ENCODE data around the gene CTDSP2.
"Not testable (repeated sequence)": the region's sequence is repeated elsewhere in the genome, so short reads cannot be mapped to it uniquely, and the experiment has no call there.

Gene CTDSP2, protein sequence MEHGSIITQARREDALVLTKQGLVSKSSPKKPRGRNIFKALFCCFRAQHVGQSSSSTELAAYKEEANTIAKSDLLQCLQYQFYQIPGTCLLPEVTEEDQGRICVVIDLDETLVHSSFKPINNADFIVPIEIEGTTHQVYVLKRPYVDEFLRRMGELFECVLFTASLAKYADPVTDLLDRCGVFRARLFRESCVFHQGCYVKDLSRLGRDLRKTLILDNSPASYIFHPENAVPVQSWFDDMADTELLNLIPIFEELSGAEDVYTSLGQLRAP

DNA sequence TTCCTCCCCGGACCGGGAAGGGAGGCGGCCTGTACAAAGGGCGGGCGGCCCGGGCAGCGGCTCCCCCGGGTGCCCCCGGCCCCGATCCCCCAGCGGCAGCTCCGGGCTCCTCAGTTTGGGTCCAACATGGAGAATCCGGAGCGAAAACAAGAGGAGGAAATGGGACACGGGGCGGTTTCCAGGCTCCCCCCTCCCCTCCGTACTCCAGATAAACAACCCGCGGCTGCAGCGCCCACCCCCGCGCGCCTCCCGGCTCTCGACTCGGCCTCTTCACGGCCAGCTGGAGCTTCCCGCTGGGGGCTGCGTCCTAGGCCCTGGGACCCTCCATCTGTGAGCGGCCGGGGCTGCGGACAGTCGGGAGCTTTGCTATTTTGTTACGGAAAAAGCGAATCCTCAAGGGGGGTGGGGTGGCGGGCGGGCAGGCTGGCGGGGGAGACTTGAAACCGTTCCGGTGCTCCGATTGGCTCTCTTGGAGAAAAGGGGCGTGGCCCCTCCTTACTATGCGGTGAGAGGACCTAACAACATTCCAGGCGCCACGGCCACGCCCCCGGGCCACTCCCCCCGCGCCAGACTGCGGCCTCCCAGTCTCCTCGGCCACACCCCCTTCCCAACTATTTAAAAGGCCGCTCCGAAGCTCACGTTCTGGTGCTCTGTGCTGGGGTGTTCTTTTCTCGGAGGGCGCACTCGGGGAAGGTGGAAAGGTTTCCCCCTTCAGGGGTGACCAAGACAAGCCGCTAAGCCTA lies at the start of gene CTDSP2:
Gene CTDSP2 (minus strand): TSS at position 153 of the 743 bp plus-strand sequence. CDS start 294 bp downstream, outside the sequence.
- DNase-seq (ENCODE audit: low read depth), result peak; percentile 92

DNA sequence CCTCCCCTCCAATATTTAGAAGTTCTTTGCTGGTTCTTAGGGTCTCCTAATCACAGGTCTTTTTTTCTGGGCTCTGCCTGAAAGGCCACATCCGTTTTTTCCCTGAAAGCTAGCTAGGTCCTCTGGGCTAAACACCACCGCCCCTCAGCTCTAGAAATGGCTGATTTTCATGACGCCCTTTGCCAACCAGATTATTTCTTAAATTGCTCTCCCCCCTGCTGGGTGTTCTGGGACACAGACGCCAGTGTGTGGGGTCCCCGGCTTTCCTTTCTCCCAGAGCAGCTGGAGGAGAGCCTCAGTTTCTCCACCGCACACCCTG lies 49.5 kb upstream of the CTDSP2 start:
- no peak for DNase-seq (ENCODE audit: low read depth)

DNA sequence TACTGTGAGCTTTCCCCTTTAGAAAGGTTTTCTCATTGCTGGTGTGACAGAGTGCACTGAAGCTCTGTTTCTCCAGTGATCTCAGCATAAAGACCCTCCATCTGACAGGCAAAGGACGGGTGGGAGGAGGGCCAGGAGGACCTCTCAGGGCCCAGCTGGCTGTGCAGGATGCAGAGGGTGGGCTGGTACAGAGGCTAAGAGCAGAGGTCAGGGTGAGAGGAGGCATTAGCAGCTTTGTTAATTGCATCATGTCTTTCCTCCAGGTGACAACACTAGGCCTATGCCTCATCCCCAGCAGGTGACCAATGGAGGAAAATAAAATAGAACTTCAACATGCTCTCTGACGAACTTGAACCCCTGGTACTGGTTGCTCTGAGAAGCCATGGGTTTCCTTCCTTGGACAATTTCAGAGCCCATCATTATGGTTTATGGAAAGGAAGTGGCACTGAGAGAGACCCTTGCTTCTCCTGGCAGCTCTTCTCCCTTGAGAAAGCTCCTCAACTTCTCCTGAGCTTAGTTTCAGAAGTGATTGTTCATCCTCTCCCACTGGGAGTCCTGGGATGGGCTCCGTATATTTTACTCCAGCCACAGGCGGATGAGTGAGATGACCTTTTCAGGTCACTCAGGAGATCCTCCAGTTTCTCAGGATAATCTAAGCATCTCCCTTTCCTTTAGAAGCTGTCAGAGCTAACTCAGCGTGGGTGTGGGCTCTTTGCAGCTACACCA lies 49.0 kb upstream of the CTDSP2 start:
- no peak for DNase-seq (ENCODE audit: low read depth)

GRCh38 chr12:57894399-57895292 lies 48.1 kb upstream of the CTDSP2 start:
- no peak for DNase-seq (ENCODE audit: low read depth)

GRCh38 chr12:57893431-57894353 lies 47.2 kb upstream of the CTDSP2 start:
- DNase-seq (ENCODE audit: low read depth), result no peak

GRCh38 chr12:57892232-57892972 lies 45.9 kb upstream of the CTDSP2 start:
- no peak for DNase-seq (ENCODE audit: low read depth)

DNA sequence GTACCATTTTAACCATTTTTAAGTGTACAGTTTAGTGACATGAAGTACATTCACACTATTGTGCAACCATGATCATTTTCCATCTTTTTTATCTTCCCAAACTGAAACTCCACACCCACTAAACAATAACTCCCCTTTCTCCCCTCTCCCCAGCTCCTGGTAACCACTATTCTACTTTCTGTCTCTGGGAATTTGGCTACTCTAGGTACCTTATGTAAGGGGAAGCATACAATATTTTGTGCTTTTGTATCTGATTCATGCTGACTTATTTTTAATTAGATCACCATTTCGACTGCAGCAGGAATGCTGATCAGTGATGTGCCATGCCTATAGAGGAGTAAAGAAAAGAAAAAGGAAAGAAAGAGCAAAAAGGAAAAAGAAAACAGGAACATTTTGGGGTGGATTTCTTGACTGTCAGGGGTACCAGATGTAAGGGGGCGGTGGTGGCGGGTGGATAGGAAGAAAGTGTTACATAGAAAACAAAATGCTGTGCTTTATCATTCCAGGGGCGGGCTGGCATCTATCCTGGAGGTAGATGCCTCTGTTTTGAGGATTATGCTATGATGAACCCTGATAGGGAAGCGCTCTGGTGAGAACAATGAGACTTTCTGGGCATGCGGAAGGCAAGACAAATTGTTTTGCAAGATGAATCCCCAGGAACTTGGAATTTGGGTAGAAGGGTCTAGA lies 45.2 kb upstream of the CTDSP2 start:
- no peak for DNase-seq (ENCODE audit: low read depth)

DNA sequence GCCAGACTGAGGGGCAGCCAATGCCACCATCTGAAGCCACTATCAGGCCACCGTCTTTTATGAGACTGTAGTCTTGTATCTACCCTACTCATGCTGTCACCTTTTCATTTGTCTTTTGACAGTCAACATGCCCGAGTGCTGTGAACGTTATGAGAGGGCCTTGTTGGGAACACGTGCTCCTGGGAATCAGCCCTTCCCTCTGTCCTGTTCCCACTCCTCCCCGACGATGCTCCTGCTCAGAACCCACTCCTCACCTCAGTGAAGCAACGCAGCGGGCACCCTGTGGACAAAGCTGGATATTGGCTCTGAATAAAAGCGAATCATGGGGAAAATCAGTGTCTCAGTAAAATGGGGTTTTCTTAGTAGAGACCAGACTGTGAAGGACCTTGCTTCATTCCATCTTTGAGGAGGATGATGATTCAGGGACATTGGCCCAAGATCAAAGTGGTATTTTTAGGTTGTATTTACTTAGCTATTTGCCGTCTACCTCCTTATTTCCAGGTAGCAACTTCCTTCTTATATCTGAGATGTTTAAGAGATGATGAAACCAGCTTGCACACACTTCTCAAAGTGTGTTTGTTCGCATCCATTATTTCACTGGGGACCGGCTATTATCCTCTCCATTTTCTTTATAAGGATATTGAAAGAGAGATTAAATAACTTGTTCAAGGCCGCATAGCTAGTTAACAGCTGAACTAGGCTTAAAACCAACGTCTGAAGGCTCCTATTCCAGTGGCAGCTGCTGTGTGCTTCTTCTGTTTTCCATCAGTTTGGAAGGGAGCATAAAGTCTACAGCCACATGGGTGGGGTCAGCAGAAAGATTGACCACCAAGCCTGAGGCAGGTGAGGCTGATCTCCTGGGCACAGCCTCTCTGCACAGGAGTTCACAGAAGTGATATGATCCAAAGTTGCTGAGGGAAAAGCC lies 43.9 kb upstream of the CTDSP2 start:
- no peak for DNase-seq (ENCODE audit: low read depth)

- DNase-seq (ENCODE audit: low read depth), result no peak
These were observed 43.0 kb upstream of the CTDSP2 start for GRCh38 chr12:57889500-57889989.

DNA sequence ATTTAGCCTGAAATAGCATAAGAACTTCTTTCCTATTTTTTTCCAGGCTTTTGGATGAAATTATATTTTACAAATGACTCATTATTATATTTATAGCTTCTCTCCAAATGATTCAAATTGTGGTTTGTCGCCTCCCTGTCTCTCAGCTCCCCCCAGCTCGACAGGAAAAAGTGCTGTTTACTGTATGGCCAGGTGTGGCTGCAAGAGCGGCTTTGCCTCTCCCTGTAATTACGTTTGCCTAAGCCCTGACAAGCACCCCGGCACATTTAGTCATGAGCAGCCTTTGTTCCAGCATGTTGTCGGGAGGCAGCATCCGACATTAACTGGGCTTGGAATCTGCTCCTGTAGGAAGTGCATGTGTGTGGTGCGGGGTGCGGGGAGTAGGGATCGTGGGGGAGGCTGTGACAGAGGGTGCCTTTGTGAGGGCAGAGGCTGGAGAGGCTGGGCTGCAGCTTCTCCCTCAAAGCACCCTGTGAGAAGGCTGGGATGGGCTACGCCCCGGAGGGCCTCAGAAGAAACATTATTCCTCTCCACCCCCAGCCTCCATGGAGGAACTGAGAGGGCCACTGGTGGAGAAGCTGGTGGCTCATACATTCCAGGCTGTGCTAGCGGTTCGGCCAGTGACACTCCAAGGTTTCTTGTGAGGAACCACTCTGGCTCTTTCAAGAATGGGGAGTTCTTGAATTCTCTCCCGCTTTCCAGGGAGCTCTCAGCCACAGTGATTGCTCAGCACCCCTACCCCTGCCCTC lies 42.1 kb upstream of the CTDSP2 start:
- no peak for DNase-seq (ENCODE audit: low read depth)

DNA sequence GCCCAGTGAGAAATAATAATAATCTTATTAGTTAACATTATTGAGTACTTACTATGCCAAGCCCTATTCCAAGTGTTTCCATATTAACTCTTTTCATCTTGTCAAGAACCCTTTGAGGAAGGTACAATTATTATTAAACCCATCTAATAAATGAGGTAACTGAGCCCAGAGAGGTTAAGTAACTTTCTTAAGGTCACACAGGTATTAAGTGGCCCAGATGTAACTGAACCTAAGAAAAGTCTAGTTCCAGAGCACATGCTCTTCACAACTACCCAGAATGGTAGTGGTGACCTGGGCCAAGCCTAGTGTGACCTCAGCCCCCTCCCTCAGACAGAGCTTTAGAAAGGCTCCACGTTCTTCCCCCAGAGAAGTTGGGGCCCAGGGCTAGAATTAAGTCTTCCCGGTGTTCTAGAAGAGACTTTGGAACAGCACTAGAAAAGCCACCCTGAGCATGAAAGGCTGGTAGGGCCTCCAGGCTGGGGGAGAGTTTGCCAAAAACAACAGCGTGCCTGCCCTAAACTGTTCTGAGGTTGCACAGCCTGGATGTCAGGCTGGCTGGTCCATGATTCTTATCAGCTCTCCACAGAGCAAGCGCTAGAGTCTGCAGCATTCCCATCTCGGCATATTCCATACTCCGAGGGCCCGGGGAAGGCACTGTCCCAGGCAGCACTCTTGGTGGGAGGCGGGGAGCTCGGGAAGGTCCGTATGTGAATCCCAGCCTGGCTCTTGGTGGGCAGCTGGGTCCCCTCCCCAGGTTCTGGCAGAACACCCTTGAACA lies 41.3 kb upstream of the CTDSP2 start:
- no peak for DNase-seq (ENCODE audit: low read depth)

DNA sequence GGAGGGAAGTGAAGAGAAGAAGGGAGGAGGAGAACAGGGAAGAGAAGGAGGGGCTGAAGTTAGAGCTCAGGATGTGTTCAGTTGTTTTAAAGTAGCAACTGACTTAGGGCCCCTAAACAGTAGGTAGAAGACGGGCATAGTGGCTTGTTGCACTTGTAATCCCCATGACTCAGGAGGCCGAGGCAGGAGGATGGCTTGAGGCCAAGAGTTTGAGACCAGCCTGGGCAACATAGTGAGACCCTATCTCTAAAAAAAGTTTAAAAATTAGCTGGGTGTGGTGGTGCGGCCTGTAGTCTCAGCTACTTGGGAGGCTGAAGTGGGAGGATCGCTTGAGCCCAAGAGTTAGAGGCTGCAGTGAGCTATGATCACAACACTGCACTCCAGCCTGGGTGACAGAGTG lies 40.4 kb upstream of the CTDSP2 start:
- not testable (repeated sequence) for DNase-seq (ENCODE audit: low read depth)

- DNase-seq (ENCODE audit: low read depth), result no peak
These were observed 40.0 kb upstream of the CTDSP2 start for GRCh38 chr12:57886542-57886941.

- no peak for DNase-seq (ENCODE audit: low read depth)
These were observed 38.7 kb upstream of the CTDSP2 start for GRCh38 chr12:57885207-57885606.

GRCh38 chr12:57883700-57884099 lies 37.2 kb upstream of the CTDSP2 start:
- no peak for DNase-seq (ENCODE audit: low read depth)

DNA sequence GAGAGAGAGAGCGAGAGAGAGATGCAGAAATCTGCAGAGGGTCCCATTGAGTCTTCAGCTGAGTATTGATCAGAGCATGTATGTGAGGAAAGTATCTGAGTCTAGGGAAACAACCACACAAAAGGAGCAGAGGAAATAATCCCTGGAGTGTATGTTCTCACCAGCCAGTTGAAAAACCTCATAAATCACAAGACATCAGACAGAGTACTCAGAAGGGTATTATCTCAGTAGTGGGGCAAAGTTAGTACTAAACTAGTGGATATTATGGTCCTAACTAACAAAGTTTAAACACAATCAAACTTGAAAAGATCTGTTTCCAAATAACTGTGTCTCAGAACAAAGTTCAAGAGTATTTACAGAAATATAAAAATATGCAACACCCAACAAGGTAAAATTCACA lies 36.5 kb upstream of the CTDSP2 start:
- no peak for DNase-seq (ENCODE audit: low read depth)

DNA sequence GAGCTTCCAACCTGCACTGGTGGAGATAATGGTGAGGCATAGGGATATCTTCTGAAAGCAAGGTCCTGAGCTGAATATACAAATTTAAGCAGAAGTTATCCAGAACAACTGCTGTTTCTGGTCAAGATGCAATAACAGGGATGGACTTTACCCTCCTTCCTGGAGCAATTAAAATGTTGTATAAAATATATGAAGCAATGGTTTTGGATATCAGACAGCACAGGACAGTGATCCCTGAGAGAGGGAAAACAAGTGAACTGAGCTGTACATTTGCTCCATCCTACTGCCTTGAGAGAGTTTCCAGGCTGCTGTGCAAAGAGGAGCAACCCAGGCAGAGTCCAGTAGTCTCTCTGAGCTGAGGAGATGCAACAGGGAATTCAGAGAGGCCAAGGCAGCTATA lies 36.0 kb upstream of the CTDSP2 start:
- DNase-seq (ENCODE audit: low read depth), result no peak

All from CMK (cell line).